ENCODE results near the gene DIPK1A. TPM values are rescaled to one million over a fixed set of nuclear protein-coding genes. Genes with fewer than 3 reads are reported as not detected.

Gene DIPK1A
- total RNA-seq, 2 donors from 2014 or later: 14.3 to 14.4 TPM

- peak overlapping the region in 1 of 2 donors; percentile 7 for H3K9ac ChIP-seq (ENCODE audit: low read depth in 2 of 2, low read length in 2 of 2)
- no peaks in the 10 kb centered on the region for H3K9me3 ChIP-seq
- H3K27me3 ChIP-seq: no peaks in the 10 kb centered on the region
- intact Hi-C loops (cut with DNase I): loop anchor here (2.0 to 5.0 kb wide), 3 partner anchors 102 to 204 kb away; partner anchors contain the start of gene DIPK1A
- H3K27ac ChIP-seq: no peak overlapping the region
- peak overlapping the region; percentile 11 for H3K4me3 ChIP-seq
- peak; percentile 92 for TF ChIP-seq CTCF (IDR thresholded peaks at IDR 0.05)
- H3K36me3 ChIP-seq: no peaks in the 10 kb centered on the region
- no peaks in the 10 kb centered on the region for H3K4me1 ChIP-seq
- peak; percentile 82 for DNase-seq
Measured at GRCh38 chr1:92858564-92859399, 102.5 kb downstream of the DIPK1A start.

DNA sequence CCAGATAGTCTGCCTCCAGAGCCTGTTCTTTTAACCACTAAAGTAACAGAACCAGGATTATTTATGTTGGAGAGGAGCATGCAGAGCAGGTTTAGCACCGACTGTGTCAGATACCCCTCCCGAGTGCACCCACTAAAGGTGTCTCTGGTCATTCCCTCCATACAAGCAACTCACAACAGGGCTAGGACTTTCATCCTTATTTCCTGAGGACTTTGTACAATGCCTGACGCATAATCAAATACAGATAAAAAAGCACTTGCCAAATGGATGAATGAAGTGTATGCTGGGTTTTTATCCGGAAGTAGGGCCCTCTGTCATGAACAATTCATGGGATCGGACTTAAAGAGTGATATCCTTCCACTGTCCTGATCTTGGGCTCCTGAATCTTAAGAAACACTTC, 103.4 kb downstream of the DIPK1A start:
- no peaks in the 10 kb centered on the region for H3K9me3 ChIP-seq
- peak overlapping the region; percentile 3 for H3K27ac ChIP-seq
- peak; percentile 49 for DNase-seq
- no peaks in the 10 kb centered on the region for H3K36me3 ChIP-seq
- peak overlapping the region in 1 of 2 donors; percentile 28 for H3K9ac ChIP-seq (ENCODE audit: low read depth in 2 of 2, low read length in 2 of 2)
- intact Hi-C loops (cut with DNase I): loop anchor here (2.0 to 5.0 kb wide), 3 partner anchors 103 to 204 kb away; partner anchors contain the start of gene DIPK1A
- H3K4me3 ChIP-seq: no peak overlapping the region
- no peaks in the 10 kb centered on the region for H3K27me3 ChIP-seq
- TF ChIP-seq CTCF (IDR thresholded peaks at IDR 0.05): no peak
- no peaks in the 10 kb centered on the region for H3K4me1 ChIP-seq

- no peak for TF ChIP-seq CTCF (IDR thresholded peaks at IDR 0.05)
Measured at GRCh38 chr1:92855236-92855635, 106.0 kb downstream of the DIPK1A start.

DNA sequence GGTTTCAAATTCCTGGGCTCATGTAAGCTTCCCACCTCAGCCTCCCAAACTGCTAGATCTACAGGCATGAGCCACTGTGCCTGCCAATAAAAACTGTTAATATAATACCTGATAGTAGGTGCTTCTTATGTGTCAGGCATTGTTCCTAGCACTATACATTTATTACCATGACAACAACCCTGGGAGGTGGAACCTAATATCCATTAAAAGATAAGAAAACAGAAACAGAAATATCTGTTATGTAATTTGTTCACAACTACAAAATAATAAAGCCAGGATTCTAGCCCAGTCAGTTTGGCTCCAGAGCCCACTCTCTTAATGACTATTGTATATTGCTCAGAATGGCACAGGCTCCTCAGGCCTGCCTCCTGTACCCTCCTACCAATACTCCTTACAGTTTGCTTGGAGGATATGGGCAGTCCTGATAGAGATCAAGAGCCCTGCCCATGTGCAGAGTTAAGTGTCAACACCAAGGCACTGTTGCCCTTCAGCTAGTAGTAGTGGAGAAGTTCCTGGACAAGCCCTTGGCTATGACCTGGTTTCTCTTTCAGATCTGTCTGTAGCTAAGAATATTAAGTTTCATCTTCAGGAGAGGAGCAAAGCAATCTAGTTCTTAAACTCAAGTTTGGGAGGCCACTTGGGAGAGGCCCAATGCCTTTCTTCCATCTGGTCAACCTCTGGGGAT, 107.0 kb downstream of the DIPK1A start:
- no peaks in the 10 kb centered on the region for H3K9me3 ChIP-seq
- H3K36me3 ChIP-seq: no peaks in the 10 kb centered on the region
- H3K27me3 ChIP-seq: no peaks in the 10 kb centered on the region
- no peak for DNase-seq
- H3K4me3 ChIP-seq: no peak overlapping the region
- no peaks in the 10 kb centered on the region for H3K4me1 ChIP-seq
- no peak for TF ChIP-seq CTCF (IDR thresholded peaks at IDR 0.05)
- H3K9ac ChIP-seq (ENCODE audit: low read depth in 2 of 2, low read length in 2 of 2): no peak overlapping the region
- H3K27ac ChIP-seq: peak overlapping the region; percentile 41
- intact Hi-C loops (cut with DNase I): no loop called here

More at GRCh38 chr1:92855236-92855635, 106.0 kb downstream of the DIPK1A start:
- H3K27me3 ChIP-seq: no peaks in the 10 kb centered on the region
- H3K9me3 ChIP-seq: no peaks in the 10 kb centered on the region
- H3K36me3 ChIP-seq: no peaks in the 10 kb centered on the region
- intact Hi-C loops (cut with DNase I): loop anchor here (5.0 kb wide), 1 partner anchor 207 kb away; no protein-coding TSS in a partner anchor
- DNase-seq: no peak
- H3K9ac ChIP-seq (ENCODE audit: low read depth in 2 of 2, low read length in 2 of 2): no peak overlapping the region
- no peaks in the 10 kb centered on the region for H3K4me1 ChIP-seq
- no peak overlapping the region for H3K27ac ChIP-seq
- H3K4me3 ChIP-seq: no peak overlapping the region

GRCh38 chr1:92853299-92853698, 108.0 kb downstream of the DIPK1A start:
- TF ChIP-seq CTCF (IDR thresholded peaks at IDR 0.05): no peak
- Histone ChIP-seq H3K4me1 (no peaks in the 10 kb centered on the region), H3K27ac (no peak overlapping the region), H3K9me3 (no peaks in the 10 kb centered on the region), H3K9ac (ENCODE audit: low read depth in 2 of 2, low read length in 2 of 2) (no peak overlapping the region), H3K27me3 (no peaks in the 10 kb centered on the region), H3K36me3 (no peaks in the 10 kb centered on the region), H3K4me3 (no peak overlapping the region)
- DNase-seq: no peak
- intact Hi-C loops (cut with DNase I): no loop called here

Measured in colonic mucosa (tissue), 4 donors.